ENCODE measurements around the gene DNAJB8. TPM values are rescaled to one million over a fixed set of nuclear protein-coding genes. Genes with fewer than 3 reads are reported as not detected.

The DNAJB8 gene
- total and polyA plus RNA-seq, 9 donors = not detected

GRCh38 chr3:128495435-128495970 is 28.8 kb upstream of the DNAJB8 start:
- DNase-seq = no peak
- Histone ChIP-seq H3K9me3 (replicated peaks; ENCODE audit: control insufficient read depth, low read depth, low read length) (no peaks in the 10 kb centered on the region), H3K4me3 (ENCODE audit: low read length) (no peak overlapping the region), H3K27ac (ENCODE audit: low read length) (no peak overlapping the region), H3K36me3 (ENCODE audit: control insufficient read depth, insufficient read depth, low read length) (no peaks in the 10 kb centered on the region), H3K27me3 (ENCODE audit: control insufficient read depth, insufficient read depth, low read length) (peaks cover 94% of the 10 kb centered on the region), H3K4me1 (ENCODE audit: control insufficient read depth, insufficient read depth, low read length) (peaks cover 29% of the 10 kb centered on the region)
- WGBS (ENCODE audit: insufficient coverage) = 52% methylated on average over 4 of the region's 9 CpGs

DNA sequence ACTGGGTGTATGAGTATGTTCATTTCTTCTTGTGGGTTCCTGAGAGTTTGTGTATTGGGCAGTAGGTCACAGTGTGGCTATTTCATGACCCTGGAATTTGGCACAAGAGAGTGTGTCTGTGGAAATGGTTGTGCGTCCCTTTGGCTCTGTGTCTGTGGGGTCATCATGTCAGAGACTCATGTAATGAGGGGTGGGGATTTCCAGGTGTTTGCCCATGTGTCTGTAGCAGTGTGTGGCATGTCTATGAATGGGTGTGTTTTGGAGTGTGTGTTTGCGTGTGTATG is 27.6 kb upstream of the DNAJB8 start:
- no peak for DNase-seq

DNA sequence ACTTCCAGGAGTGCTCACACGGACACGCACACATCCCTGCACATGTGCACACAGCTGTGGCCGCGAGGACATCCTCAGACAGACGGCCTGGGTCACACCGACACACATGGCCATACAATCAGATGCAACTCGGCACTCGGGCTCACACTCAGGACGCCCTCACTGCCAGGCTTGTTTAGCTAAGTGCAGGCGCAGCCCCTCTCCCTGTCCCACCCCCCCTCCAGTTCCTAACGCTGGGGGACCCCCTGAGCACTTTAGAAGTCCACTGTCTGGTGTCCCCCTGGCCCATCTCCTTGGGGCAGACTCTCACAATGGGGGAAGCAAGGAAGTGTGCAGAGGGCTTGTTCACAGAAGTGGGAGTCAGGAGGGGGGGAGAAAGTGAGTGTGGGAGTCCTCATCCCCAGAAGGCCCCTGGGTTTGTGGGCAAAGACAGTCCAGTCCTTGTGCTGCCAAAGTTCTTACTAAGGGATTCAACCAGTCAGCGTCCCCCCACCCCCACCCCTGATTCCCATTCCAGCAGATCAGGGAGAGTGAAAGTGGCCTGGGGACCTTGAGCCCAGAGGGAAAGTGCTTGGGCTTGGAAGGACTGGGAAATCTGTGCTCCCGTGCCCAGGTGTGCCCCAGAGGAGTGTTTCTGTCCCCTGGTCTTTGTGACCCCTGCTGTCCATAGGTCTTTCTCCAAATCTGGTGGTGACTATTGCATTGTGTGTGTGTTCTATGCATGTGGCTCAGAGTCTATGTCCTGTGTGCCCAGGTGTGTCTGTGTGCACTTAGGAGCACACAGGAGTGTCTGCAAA is 27.1 kb upstream of the DNAJB8 start:
- whole genome bisulfite sequencing (ENCODE audit: insufficient coverage) = 26% methylated on average over 12 of the region's 13 CpGs
- Histone ChIP-seq H3K4me3 (ENCODE audit: low read length) (no peak overlapping the region), H3K27ac (ENCODE audit: low read length) (no peak overlapping the region), H3K4me1 (ENCODE audit: control insufficient read depth, insufficient read depth, low read length) (peaks cover 46% of the 10 kb centered on the region), H3K27me3 (ENCODE audit: control insufficient read depth, insufficient read depth, low read length) (peaks cover 98% of the 10 kb centered on the region), H3K9me3 (replicated peaks; ENCODE audit: control insufficient read depth, low read depth, low read length) (no peaks in the 10 kb centered on the region), H3K36me3 (ENCODE audit: control insufficient read depth, insufficient read depth, low read length) (no peaks in the 10 kb centered on the region)
- DNase-seq = no peak

More for the DNA sequence above, 27.6 kb upstream of the DNAJB8 start:
- H3K4me1 ChIP-seq (ENCODE audit: control insufficient read depth, insufficient read depth, low read length) = peaks cover 41% of the 10 kb centered on the region
- no peak overlapping the region for H3K4me3 ChIP-seq (ENCODE audit: low read length)
- H3K9me3 ChIP-seq (replicated peaks; ENCODE audit: control insufficient read depth, low read depth, low read length) = no peaks in the 10 kb centered on the region
- no peak overlapping the region for H3K27ac ChIP-seq (ENCODE audit: low read length)
- WGBS (ENCODE audit: insufficient coverage) = 81% methylated on average over 2 of the region's 2 CpGs
- H3K27me3 ChIP-seq (ENCODE audit: control insufficient read depth, insufficient read depth, low read length) = peaks cover 98% of the 10 kb centered on the region
- H3K36me3 ChIP-seq (ENCODE audit: control insufficient read depth, insufficient read depth, low read length) = no peaks in the 10 kb centered on the region

GRCh38 chr3:128492671-128493569 is 26.2 kb upstream of the DNAJB8 start, which contains the start of gene GATA2:
Gene GATA2 (minus strand): TSS chr3:128493201. CDS start chr3:128487031, 6,170 bp downstream.
- H3K4me1 ChIP-seq (ENCODE audit: control insufficient read depth, insufficient read depth, low read length) = peaks cover 52% of the 10 kb centered on the region
- WGBS (ENCODE audit: insufficient coverage) = 3% methylated on average over 78 of the region's 78 CpGs

GRCh38 chr3:128491941-128492670 is 25.4 kb upstream of the DNAJB8 start:
- H3K4me1 ChIP-seq (ENCODE audit: control insufficient read depth, insufficient read depth, low read length) = peaks cover 54% of the 10 kb centered on the region
- DNase-seq = no peak
- H3K36me3 ChIP-seq (ENCODE audit: control insufficient read depth, insufficient read depth, low read length) = no peaks in the 10 kb centered on the region
- 2% methylated on average over 68 of the region's 70 CpGs for WGBS (ENCODE audit: insufficient coverage)
- peaks cover 99% of the 10 kb centered on the region for H3K27me3 ChIP-seq (ENCODE audit: control insufficient read depth, insufficient read depth, low read length)
- no peak overlapping the region for H3K27ac ChIP-seq (ENCODE audit: low read length)
- H3K4me3 ChIP-seq (ENCODE audit: low read length) = no peak overlapping the region
- H3K9me3 ChIP-seq (replicated peaks; ENCODE audit: control insufficient read depth, low read depth, low read length) = no peaks in the 10 kb centered on the region

More at GRCh38 chr3:128492671-128493569, 26.2 kb upstream of the DNAJB8 start, which contains the start of gene GATA2:
- Histone ChIP-seq H3K9me3 (replicated peaks; ENCODE audit: control insufficient read depth, low read depth, low read length) (no peaks in the 10 kb centered on the region), H3K36me3 (ENCODE audit: control insufficient read depth, insufficient read depth, low read length) (no peaks in the 10 kb centered on the region), H3K27ac (ENCODE audit: low read length) (no peak within 1 kb of the TSS), H3K27me3 (ENCODE audit: control insufficient read depth, insufficient read depth, low read length) (peaks cover 98% of the 10 kb centered on the region), H3K4me3 (ENCODE audit: low read length) (no peak within 1 kb of the TSS)
- no peak for DNase-seq

DNA sequence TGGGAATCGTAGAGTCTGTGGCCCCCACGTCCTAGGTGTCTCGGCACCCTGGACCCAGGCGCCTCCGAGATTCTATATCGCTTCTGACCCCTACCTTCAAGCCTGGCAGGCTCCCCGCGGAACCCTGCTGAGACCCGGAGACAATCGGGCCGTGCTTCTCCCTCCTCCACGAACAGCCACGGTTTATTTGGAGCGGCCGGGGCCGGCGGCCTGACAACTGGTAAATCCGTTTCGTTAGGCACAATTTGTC is 24.9 kb upstream of the DNAJB8 start:
- no peak overlapping the region for H3K4me3 ChIP-seq (ENCODE audit: low read length)
- WGBS (ENCODE audit: insufficient coverage) = 1% methylated on average over 19 of the region's 19 CpGs
- H3K27me3 ChIP-seq (ENCODE audit: control insufficient read depth, insufficient read depth, low read length) = peaks cover 99% of the 10 kb centered on the region
- no peaks in the 10 kb centered on the region for H3K9me3 ChIP-seq (replicated peaks; ENCODE audit: control insufficient read depth, low read depth, low read length)
- DNase-seq = no peak
- no peaks in the 10 kb centered on the region for H3K36me3 ChIP-seq (ENCODE audit: control insufficient read depth, insufficient read depth, low read length)
- H3K4me1 ChIP-seq (ENCODE audit: control insufficient read depth, insufficient read depth, low read length) = peaks cover 55% of the 10 kb centered on the region
- no peak overlapping the region for H3K27ac ChIP-seq (ENCODE audit: low read length)

GRCh38 chr3:128490915-128491690 is 24.4 kb upstream of the DNAJB8 start:
- Histone ChIP-seq H3K36me3 (ENCODE audit: control insufficient read depth, insufficient read depth, low read length) (no peaks in the 10 kb centered on the region), H3K4me3 (ENCODE audit: low read length) (no peak overlapping the region), H3K4me1 (ENCODE audit: control insufficient read depth, insufficient read depth, low read length) (peaks cover 58% of the 10 kb centered on the region), H3K27ac (ENCODE audit: low read length) (no peak overlapping the region), H3K9me3 (replicated peaks; ENCODE audit: control insufficient read depth, low read depth, low read length) (no peaks in the 10 kb centered on the region), H3K27me3 (ENCODE audit: control insufficient read depth, insufficient read depth, low read length) (peaks cover 99% of the 10 kb centered on the region)
- WGBS (ENCODE audit: insufficient coverage) = 13% methylated on average over 9 of the region's 23 CpGs
- DNase-seq = no peak

DNA sequence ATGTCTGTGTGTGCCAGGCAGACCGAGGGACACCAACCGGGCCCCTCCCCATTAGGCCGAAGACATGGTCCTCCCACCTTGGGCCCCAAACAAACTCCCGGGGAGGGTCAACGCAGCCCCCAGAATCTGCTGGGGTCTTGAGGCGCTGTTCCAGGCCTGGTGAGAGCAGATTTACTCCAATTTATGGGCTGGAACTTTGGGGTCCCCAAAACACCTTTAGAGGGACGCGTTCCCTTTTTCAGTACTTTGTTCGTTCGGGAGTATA is 23.9 kb upstream of the DNAJB8 start:
- no peak for DNase-seq
- peaks cover 99% of the 10 kb centered on the region for H3K27me3 ChIP-seq (ENCODE audit: control insufficient read depth, insufficient read depth, low read length)
- no peaks in the 10 kb centered on the region for H3K36me3 ChIP-seq (ENCODE audit: control insufficient read depth, insufficient read depth, low read length)
- peaks cover 60% of the 10 kb centered on the region for H3K4me1 ChIP-seq (ENCODE audit: control insufficient read depth, insufficient read depth, low read length)
- no peaks in the 10 kb centered on the region for H3K9me3 ChIP-seq (replicated peaks; ENCODE audit: control insufficient read depth, low read depth, low read length)
- 12% methylated on average over 5 of the region's 10 CpGs for WGBS (ENCODE audit: insufficient coverage)
- H3K4me3 ChIP-seq (ENCODE audit: low read length) = no peak overlapping the region
- no peak overlapping the region for H3K27ac ChIP-seq (ENCODE audit: low read length)

DNA sequence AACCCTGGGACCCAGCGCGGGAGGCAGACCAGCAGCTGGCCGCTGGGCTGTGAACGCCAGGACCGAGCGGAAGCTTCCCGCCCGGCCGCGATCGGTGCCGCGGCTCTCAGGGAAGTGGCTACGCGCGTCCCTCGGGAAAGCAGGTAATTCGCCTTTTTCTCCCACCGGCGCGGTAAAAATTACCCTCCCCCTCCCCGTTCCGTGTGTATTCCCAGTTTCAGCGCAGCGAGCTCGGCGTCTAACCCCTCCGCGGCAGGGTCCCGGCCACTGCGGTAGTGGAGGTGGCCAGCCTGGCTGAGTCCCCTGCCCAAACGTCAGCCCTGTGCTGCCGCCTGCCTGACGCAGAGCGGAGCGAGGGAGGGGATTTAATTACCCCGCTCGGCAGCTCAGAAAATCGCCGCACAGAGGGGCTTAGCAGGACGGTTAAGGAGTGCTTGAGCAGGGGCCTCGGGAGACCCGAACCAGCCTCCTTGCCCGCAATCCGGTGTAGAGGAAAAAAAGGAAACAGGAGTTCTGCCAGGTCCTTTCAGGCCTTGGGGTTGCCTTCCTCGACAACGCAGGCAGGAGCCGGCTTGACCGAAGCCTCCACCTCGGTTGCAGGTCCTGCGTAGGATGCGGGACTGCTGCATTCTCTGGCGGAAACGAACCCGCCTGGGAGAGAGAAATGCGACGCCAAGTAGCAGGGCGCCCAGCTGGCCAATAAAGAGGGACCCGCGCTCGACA is 23.4 kb upstream of the DNAJB8 start:
- 1% methylated on average over 59 of the region's 61 CpGs for WGBS (ENCODE audit: insufficient coverage)

More for the DNA sequence above, 23.4 kb upstream of the DNAJB8 start:
- Histone ChIP-seq H3K4me1 (ENCODE audit: control insufficient read depth, insufficient read depth, low read length) (peaks cover 63% of the 10 kb centered on the region), H3K4me3 (ENCODE audit: low read length) (peak overlapping the region; percentile 38), H3K27me3 (ENCODE audit: control insufficient read depth, insufficient read depth, low read length) (peaks cover 99% of the 10 kb centered on the region), H3K27ac (ENCODE audit: low read length) (peak overlapping the region; percentile 51), H3K9me3 (replicated peaks; ENCODE audit: control insufficient read depth, low read depth, low read length) (no peaks in the 10 kb centered on the region), H3K36me3 (ENCODE audit: control insufficient read depth, insufficient read depth, low read length) (no peaks in the 10 kb centered on the region)
- no peak for DNase-seq
